ENCODE measurements around the gene CAPN15.

The CAPN15 gene

DNA sequence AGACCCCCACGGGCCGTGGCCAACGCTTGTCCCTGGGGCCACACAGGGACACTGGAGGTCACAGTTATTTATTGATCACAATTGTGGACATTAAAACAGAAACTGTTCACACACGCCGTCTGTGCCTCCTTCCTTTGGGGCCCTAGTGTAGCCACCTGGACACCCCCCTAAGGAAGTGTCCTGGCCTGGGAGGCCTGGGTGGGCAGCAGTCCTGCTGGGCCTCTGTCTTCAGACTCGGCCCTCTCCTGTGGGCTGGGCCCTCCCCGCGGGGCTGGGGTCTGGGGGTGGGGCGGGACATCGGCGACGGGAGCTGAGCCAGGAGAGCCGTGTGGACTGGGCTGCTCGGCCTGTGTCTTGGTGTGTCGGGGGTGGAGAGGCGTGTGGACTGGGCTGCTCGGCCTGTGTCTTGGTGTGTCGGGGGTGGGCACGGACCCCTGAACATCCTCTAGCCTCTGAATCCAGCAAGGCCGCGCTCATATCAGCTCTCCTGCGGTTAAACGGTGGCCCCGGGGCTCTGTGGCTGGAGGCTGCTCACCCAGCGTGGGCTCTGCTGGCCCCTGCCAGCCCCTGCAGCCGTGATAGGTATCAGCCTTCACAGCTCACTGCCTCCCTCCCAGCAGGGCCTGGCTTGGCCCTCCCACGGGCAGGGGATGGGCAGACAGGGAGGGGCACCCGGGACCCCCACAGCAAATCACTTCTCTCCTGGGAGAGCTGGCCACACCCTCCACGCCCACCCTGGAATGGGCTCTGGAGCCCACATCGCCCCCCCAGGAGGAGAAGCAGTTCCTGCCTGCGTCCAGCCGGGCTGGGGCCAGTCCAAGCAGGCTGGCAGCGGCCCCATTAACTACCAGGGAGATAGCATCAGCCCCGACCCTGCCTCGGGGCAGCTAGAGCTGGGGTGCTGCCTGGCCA, 38.2 kb downstream of the CAPN15 start:
- H3K27ac Mint-ChIP-seq: no peak overlapping the region
- H3K27me3 Mint-ChIP-seq (ENCODE audit: low read depth): peaks cover 11% of the 10 kb centered on the region
- peaks cover 7% of the 10 kb centered on the region for H3K4me1 Mint-ChIP-seq (ENCODE audit: low read depth)
- no peaks in the 10 kb centered on the region for H3K36me3 Mint-ChIP-seq (ENCODE audit: low read depth)
- no peak overlapping the region for H3K4me3 Mint-ChIP-seq
- H3K9me3 Mint-ChIP-seq: no peaks in the 10 kb centered on the region

DNA sequence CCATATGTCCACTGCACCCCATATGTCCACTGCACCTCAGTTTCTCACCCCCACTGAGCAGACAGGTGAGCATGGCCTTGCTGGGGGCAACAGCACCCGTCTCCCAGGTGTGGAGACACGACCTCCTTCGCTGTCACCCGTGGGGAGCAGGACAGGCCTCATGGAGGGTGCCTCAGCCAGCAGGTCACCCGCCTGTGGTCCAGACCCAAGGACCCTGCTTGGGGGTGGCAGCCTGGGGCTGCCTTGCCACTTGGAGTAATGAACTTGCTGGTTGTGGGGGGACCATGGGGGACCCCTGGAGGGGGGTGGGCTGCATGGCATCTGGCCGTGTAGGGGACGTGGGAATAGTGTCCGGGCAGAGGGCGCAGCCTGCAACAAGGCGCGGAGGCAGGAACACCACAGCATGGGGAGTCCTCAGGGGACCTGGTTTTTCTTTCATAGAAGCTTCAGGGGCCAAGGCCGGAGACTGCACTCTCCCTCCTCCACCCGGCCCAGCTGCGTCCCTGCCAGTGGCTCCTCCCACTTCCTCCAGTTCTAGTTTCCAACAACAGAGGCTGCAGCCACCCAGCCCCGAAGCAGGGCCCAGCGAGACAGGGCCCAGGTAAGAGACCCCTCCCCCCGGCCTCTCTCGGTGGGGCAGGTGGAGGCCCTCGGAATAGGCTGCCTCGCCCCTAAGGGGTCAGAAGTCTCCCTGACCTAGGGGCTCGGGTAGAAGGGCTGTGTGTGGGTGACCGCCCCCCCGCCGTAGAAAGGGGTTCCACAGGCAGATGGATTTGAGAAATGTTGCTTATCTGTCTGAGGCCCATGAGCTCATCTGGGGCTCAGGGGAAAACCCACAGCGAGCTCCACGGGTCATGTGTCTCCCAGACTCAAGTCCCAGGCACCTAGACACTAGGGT, 39.2 kb downstream of the CAPN15 start, which contains the start of gene NHLRC4:
TSS of gene NHLRC4 (plus strand) at position 531 of the 898 bp plus-strand sequence. CDS start 1,043 bp downstream, outside the sequence.
- H3K36me3 Mint-ChIP-seq (ENCODE audit: low read depth): no peaks in the 10 kb centered on the region
- H3K9me3 Mint-ChIP-seq: no peaks in the 10 kb centered on the region
- peak within 1 kb of the TSS; percentile 72 for H3K27ac Mint-ChIP-seq
- H3K4me1 Mint-ChIP-seq (ENCODE audit: low read depth): peaks cover 18% of the 10 kb centered on the region
- peaks cover 8% of the 10 kb centered on the region for H3K27me3 Mint-ChIP-seq (ENCODE audit: low read depth)
- H3K4me3 Mint-ChIP-seq: peak within 1 kb of the TSS; percentile 57

DNA sequence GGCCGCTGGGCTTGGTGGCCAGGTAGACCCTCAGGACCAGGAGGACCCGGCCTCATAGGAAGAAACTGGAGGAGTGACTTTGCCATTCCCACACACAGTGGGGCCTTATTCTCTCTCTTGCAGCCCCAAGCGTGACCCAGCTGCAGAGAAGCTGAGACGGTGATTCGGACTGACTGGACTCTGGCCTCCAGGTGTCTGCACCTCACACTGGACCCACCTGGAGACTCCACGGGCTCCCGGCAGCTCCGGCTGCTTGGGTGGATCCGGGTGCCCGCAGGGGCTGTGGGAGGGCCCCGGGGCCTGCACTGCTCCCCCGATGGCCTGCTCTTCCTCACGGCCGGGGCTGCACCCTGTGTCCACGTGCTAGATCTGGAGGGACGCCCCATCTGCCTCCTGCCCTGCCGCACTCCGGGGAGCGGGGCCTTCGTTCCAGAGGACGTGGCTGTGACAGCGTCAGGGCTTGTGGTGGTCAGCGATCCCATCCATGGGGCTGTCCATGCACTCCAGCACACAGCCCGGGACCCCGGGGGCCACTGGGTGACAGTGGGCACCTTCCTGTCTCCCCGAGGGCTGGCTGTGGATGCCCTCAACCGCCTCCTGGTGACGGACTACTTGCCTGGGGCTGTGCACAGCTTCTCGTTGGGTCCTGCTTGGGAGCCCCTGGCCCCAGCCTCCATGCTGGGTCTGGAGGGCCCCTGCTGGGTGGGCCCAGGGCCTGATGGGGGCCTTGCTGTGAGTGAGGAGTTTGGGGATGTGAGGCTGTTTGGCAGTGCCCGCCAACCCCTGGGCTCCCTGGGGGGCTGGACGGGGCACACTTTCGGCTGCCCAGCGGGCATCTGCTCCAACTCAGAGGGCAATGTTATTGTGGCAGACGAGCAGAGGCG, 40.1 kb downstream of the CAPN15 start:
- Mint-ChIP-seq H3K27ac (peak overlapping the region; percentile 72), H3K9me3 (no peaks in the 10 kb centered on the region), H3K27me3 (ENCODE audit: low read depth) (peaks cover 2% of the 10 kb centered on the region), H3K4me3 (peak overlapping the region; percentile 57), H3K4me1 (ENCODE audit: low read depth) (peaks cover 21% of the 10 kb centered on the region), H3K36me3 (ENCODE audit: low read depth) (no peaks in the 10 kb centered on the region)

DNA sequence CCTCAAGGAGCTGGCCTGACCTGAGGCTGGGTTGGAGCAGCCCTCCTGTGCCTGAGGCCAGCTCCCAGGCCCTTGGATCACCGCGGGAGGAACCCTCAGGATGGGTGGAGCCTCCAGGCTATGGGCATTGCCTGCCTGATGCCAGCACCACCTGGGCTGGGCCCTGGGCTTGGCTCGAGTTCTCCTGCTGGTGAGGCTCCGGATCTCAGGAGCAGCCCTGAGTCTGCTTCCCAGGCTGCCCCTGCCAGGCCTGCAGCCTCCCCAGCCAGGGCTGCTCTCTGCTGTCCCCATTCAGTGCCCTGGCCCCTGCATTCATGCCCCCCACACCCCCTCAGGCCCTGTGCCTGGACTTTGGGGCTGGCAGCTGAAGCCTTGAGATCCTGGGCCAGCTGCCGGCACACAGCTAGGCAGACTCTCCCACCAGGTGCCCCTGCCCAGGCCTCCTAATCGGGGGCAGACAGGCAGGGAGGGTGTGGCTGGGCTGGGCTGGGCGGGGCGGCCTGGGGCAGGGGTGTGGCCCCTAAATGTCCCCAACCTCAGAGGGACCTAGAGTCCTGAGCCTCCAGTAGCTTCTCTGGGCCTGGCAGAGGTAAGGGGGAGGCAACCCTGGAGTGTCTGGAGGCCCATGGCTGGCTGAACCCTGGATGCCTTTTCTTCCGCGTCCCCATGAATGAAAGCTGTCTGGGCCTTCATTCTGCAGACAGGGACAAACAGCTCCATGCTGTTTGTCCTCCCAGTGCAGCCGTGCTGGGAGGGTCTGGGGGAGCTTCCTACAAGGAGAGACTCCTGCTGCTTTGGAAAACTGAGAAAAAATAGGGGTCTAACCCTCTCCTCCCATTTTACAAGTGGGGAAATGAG, 41.1 kb downstream of the CAPN15 start:
- Mint-ChIP-seq H3K9me3 (no peaks in the 10 kb centered on the region), H3K27ac (peak overlapping the region; percentile 86)

DNA sequence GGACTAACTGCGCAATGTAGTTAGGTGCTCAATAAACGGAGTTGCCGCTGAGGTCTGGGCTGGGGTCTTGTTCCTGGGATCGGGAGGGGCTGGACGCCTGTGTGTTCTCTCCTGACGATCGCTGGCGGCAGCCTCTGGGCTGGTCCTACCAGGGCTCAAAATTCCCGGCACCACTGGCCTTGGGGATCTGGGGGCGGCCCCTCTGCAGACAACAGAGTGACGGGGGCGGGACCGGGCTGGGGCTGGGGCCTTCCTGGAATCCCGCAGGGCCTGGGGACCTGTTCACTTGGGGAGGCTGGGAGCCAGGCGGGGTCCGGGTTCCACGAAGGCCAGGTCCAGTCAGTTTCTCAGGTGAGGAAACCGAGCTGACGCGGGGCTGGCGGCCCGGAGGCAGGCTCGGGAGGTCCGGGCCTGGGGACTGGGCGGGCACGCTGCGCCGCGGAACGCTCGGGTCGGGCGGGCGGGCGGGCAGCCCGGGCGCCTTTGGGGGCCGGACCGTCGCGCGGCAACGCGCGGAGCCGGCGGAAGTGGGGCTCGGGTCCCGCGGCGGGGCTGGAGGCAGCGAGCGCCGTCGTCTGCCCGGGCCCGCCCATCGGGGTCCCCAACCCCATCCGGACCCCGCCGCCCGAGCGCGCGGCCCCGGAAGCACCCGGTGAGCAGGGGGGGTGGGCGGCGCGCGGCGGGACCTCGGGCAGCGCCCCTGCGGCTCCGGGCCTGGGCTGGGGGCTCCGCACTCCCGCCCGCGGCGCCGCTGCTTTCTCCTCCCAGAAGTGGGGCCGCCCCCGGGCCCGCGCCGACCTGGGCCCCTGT, 42.1 kb downstream of the CAPN15 start, which contains the start of gene PIGQ:
TSS of gene PIGQ (plus strand) at position 524 of the 810 bp plus-strand sequence. CDS start 4,107 bp downstream, outside the sequence.
- Mint-ChIP-seq H3K4me1 (ENCODE audit: low read depth) (peaks cover 21% of the 10 kb centered on the region), H3K9me3 (no peaks in the 10 kb centered on the region), H3K27ac (peak within 1 kb of the TSS; percentile 86), H3K36me3 (ENCODE audit: low read depth) (no peaks in the 10 kb centered on the region), H3K27me3 (ENCODE audit: low read depth) (no peaks in the 10 kb centered on the region), H3K4me3 (peak within 1 kb of the TSS; percentile 82)

More for the DNA sequence above, 41.1 kb downstream of the CAPN15 start:
- Mint-ChIP-seq H3K4me1 (ENCODE audit: low read depth) (peaks cover 21% of the 10 kb centered on the region), H3K27me3 (ENCODE audit: low read depth) (no peaks in the 10 kb centered on the region), H3K36me3 (ENCODE audit: low read depth) (no peaks in the 10 kb centered on the region), H3K4me3 (peak overlapping the region; percentile 82)

DNA sequence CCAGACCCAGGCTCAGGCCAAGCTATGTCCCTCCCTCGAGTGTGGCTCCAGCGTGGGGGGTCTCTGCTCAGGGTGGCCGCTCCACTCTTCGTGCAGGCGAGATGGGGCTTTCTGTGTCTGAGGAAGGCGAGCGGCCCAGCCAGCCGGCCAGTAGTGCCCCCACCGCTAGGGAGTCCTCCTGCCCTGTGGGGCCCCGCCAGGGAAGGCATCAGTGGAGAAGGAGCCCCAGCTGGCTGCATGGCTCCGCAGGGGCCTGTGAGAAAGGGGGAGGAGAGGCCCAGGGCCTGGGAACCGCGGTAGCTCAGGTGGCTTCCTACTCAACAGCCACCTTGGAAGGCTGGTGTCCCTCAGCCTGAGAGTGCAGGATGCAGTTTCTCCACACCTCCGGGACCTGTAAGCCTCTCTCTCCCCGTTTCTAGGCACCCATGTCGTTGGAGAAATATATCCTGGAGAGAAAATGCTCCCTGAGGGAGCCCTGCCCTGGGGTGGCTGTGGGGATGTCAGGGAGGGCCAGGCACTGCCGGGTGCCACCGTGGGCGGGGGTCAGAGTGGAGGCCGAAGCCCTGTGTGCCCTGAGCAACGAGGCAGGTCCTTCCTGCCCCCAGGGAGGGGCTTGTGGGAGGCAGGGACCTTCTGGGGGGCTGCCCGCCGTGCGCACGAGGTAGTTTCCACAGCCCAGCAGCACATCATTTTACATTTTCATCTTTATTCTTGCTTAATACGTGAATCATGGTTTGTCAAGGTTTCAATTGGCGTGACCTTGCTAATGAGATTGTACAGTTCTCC, 45.5 kb downstream of the CAPN15 start:
- H3K4me1 Mint-ChIP-seq (ENCODE audit: low read depth): peaks cover 19% of the 10 kb centered on the region
- H3K36me3 Mint-ChIP-seq (ENCODE audit: low read depth): no peaks in the 10 kb centered on the region
- H3K27ac Mint-ChIP-seq: no peak overlapping the region
- no peaks in the 10 kb centered on the region for H3K9me3 Mint-ChIP-seq
- no peak overlapping the region for H3K4me3 Mint-ChIP-seq
- no peaks in the 10 kb centered on the region for H3K27me3 Mint-ChIP-seq (ENCODE audit: low read depth)

DNA sequence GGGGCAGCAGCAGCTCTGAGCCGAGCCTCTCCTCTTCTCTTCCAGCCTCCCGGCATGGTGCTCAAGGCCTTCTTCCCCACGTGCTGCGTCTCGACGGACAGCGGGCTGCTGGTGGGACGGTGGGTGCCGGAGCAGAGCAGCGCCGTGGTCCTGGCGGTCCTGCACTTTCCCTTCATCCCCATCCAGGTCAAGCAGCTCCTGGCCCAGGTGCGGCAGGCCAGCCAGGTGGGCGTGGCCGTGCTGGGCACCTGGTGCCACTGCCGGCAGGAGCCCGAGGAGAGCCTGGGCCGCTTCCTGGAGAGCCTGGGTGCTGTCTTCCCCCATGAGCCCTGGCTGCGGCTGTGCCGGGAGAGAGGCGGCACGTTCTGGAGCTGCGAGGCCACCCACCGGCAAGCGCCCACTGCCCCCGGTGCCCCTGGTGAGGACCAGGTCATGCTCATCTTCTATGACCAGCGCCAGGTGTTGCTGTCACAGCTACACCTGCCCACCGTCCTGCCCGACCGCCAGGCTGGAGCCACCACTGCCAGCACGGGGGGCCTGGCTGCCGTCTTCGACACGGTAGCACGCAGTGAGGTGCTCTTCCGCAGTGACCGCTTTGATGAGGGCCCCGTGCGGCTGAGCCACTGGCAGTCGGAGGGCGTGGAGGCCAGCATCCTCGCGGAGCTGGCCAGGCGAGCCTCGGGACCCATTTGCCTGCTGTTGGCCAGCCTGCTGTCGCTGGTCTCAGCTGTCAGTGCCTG, 46.7 kb downstream of the CAPN15 start:
- Mint-ChIP-seq H3K27ac (no peak overlapping the region), H3K4me1 (ENCODE audit: low read depth) (peaks cover 16% of the 10 kb centered on the region), H3K36me3 (ENCODE audit: low read depth) (no peaks in the 10 kb centered on the region), H3K9me3 (no peaks in the 10 kb centered on the region), H3K4me3 (no peak overlapping the region), H3K27me3 (ENCODE audit: low read depth) (no peaks in the 10 kb centered on the region)

DNA sequence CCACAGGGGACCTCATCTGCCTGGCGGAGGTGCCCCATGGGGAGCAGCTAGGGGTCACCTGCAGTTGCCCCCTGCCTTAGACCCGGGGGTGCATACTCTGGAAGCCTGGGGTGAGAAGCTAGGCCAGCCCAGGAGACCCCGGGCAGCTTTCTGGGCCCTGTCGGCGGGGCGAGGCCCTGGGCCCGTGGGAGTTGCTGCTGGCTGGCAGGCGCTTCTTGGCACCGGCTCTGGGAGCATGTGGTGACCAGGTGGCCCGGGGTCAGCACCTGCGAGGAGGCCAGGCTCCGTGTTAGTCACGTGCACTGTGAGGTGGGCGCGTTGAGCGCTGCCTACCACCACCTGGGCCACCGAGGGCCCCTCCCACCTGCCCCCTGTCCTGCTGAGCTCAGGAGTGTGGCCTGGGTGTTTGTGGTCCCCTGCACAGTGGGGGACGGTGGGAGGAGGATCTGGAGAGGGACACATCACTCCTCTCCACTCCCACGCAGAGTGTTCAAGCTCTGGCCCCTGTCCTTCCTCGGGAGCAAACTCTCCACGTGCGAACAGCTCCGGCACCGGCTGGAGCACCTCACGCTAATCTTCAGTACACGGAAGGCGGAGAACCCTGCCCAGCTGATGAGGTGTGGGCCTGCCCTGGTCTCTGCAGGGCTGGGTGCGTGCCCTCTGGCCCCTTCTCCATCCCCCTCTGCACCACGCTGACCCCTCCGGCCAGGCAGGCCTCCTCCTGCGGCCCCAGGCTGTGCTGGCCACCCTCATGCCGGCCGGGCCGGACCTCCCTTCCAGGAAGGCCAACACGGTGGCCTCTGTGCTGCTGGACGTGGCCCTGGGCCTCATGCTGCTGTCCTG, 48.1 kb downstream of the CAPN15 start:
- Mint-ChIP-seq H3K27ac (no peak overlapping the region), H3K4me1 (ENCODE audit: low read depth) (peaks cover 14% of the 10 kb centered on the region), H3K9me3 (no peaks in the 10 kb centered on the region), H3K4me3 (no peak overlapping the region), H3K36me3 (ENCODE audit: low read depth) (no peaks in the 10 kb centered on the region), H3K27me3 (ENCODE audit: low read depth) (no peaks in the 10 kb centered on the region)

DNA sequence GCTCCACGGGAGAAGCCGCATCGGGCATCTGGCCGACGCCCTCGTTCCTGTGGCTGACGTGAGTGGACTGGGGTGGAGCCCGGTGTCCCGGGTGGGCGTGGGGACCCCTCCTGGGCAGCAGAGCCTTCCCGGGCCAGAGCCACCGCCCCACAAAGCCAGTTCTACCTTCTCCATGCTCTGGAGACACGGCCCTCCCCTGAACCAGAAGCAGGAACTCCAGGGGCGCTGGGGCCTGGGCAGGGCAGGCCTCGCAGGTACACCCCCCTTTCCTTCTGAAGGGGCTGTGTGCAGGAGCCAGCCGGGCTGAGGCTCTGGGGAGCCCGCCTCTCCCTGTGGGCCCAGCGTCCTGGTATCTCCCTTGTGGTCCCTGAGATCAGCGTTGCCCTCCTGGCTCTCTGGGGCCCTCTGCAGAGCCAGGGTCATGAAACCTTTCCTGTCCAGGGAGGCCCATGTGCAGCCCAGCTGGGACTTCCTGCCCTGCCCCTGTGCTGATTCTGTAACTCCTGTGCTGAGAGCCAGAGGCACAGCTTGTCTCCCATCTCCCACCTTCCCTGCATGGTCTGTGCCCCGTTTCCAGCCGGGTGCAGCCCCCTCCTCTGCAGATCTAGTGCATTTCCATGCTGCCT, 48.8 kb downstream of the CAPN15 start:
- H3K27me3 Mint-ChIP-seq (ENCODE audit: low read depth): no peaks in the 10 kb centered on the region
- H3K9me3 Mint-ChIP-seq: no peaks in the 10 kb centered on the region
- no peak overlapping the region for H3K27ac Mint-ChIP-seq
- no peaks in the 10 kb centered on the region for H3K36me3 Mint-ChIP-seq (ENCODE audit: low read depth)
- peaks cover 7% of the 10 kb centered on the region for H3K4me1 Mint-ChIP-seq (ENCODE audit: low read depth)
- no peak overlapping the region for H3K4me3 Mint-ChIP-seq

DNA sequence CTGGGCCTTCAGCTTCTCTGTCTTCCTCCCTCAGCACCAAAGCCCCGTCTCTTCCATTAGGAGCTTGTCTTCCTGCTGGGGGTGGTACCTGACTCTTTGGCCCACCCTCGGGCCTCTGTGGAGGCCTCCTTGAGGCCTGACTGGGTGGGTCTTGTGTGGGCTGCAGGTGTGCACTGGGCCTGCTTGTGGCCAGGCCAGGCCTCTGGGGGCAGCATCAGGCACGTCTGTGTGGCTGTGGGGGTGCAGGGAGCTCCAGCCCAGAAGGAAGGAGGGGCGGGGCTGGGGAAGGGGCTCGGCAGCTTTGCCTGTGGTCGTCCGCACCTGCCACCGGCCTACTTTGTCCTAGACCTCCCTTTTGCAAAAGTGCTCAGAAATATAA, 49.3 kb downstream of the CAPN15 start:
- peaks cover 2% of the 10 kb centered on the region for H3K4me1 Mint-ChIP-seq (ENCODE audit: low read depth)
- H3K9me3 Mint-ChIP-seq: no peaks in the 10 kb centered on the region
- H3K4me3 Mint-ChIP-seq: no peak overlapping the region
- H3K27ac Mint-ChIP-seq: no peak overlapping the region
- no peaks in the 10 kb centered on the region for H3K27me3 Mint-ChIP-seq (ENCODE audit: low read depth)
- no peaks in the 10 kb centered on the region for H3K36me3 Mint-ChIP-seq (ENCODE audit: low read depth)

Measured in T-helper 1 cell treated with Interleukin-12 subunit alpha and Interleukin-12 subunit beta and Interleukin-4 antibody, amounts not matched to agents 30 μg/mL and 1 μg/mL, for 36 hours (primary cell).